HG02623 (cell line): ENCODE results near the gene CYTH2.
A peak's percentile ranks its signal among the peaks of the same experiment; 100 is the strongest.

Source experiments
- ATAC-seq: cut with Tn5 transposase; IDR thresholded peaks from one replicate; pipeline ENCODE4 v1.9.1; 2021; ENCODE audit warnings: moderate library complexity; ENCODE audit not compliant: unreplicated experiment

CYTH2 gene

GRCh38 chr19:48492925-48493717 lies 24.0 kb downstream of the CYTH2 start:
- peak; percentile 48 for ATAC-seq

GRCh38 chr19:48493718-48494401 lies 24.7 kb downstream of the CYTH2 start:
- ATAC-seq: no peak

- ATAC-seq: no peak
Measured at GRCh38 chr19:48495396-48495795, 26.2 kb downstream of the CYTH2 start.

- ATAC-seq: no peak
Measured at GRCh38 chr19:48496959-48497727, 28.0 kb downstream of the CYTH2 start.

- no peak for ATAC-seq
Measured at GRCh38 chr19:48497728-48498594, 28.8 kb downstream of the CYTH2 start.

GRCh38 chr19:48498595-48499311 lies 29.6 kb downstream of the CYTH2 start:
- ATAC-seq: no peak

- ATAC-seq: no peak
Measured at GRCh38 chr19:48499316-48500090, 30.3 kb downstream of the CYTH2 start.

GRCh38 chr19:48500830-48501493 lies 31.8 kb downstream of the CYTH2 start:
- no peak for ATAC-seq

GRCh38 chr19:48501494-48502349 lies 32.6 kb downstream of the CYTH2 start:
- ATAC-seq: no peak

- ATAC-seq: no peak
Measured at GRCh38 chr19:48502350-48503018, 33.3 kb downstream of the CYTH2 start.

GRCh38 chr19:48506138-48506733 lies 37.1 kb downstream of the CYTH2 start:
- ATAC-seq: no peak

- ATAC-seq: no peak
Measured at GRCh38 chr19:48507911-48508439, 38.8 kb downstream of the CYTH2 start.

GRCh38 chr19:48508729-48509411 lies 39.7 kb downstream of the CYTH2 start:
- no peak for ATAC-seq

- ATAC-seq: no peak
Measured at GRCh38 chr19:48509467-48510194, 40.5 kb downstream of the CYTH2 start.
